ENCODE data around the gene WDR91.
A peak's percentile ranks its signal among the peaks of the same experiment; 100 is the strongest.
"Not testable (repeated sequence)": the region's sequence is repeated elsewhere in the genome, so short reads cannot be mapped to it uniquely, and the experiment has no call there.

The WDR91 gene

GRCh38 chr7:135240441-135240840, 29.1 kb upstream of the WDR91 start:
- DNase-seq (ENCODE audit: low read depth): no peak
- no peak overlapping the region for H3K4me3 ChIP-seq (ENCODE audit: low read depth, low read length)
- TF ChIP-seq CTCF (IDR thresholded peaks at IDR 0.05; ENCODE audit: insufficient read depth, low read depth, low read length, missing control alignments): no peak

- DNase-seq (ENCODE audit: low read depth): no peak
- TF ChIP-seq CTCF (IDR thresholded peaks at IDR 0.05; ENCODE audit: insufficient read depth, low read depth, low read length, missing control alignments): no peak
- no peak overlapping the region for H3K4me3 ChIP-seq (ENCODE audit: low read depth, low read length)
These were observed 27.9 kb upstream of the WDR91 start for GRCh38 chr7:135239263-135239662.

DNA sequence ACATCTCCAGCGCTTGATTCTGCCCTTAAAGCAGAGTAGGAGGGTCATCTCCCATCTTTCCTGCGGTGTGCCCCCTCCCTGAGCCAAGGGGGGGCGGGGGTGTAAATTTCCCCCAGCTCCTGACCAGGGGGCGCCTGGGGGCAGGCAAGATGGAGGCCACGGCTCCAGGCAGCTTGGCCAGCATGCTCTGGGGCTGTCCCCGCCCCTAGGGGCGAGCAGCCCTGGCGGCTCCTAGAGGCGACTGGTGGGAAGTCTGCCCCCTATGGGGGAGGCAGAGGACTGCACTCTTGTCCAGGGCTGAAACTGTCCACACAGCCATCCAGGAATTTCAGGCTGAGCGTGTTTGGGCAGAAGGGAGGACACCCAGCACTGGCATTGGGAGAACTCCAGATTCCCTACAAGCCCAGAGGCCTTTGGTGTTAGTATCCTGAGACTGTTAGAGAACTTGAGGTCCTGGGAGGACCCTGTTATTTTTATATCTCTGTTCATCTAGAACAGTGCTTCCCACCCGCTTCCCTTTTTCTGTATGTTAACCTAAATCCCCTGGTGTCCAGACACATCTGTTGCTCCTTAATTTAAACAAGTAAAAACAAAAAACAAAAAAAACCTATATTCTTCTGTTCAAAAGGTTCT, 26.9 kb upstream of the WDR91 start:
- DNase-seq (ENCODE audit: low read depth): peak; percentile 17
- H3K4me3 ChIP-seq (ENCODE audit: low read depth, low read length): no peak overlapping the region
- peak; percentile 61 for TF ChIP-seq CTCF (IDR thresholded peaks at IDR 0.05; ENCODE audit: insufficient read depth, low read depth, low read length, missing control alignments)

DNA sequence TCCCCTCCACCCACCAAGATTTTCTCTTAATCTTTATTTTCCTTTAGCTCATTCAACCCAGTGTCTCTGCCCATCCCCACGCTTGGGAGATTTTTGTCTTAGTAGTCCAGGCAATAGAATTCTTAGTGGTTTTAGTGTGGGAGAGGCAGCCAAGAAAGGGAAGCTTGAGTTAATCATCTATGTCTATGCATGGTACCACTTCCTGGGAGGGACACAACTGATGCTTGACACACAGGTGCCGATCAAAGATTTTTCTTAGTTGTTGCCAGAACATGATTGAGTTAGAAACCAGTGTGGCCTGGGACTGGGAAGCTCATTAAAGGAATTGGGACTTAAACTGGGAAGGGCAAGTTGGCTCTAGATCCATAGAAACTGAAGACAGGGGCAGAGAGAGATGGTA, 25.4 kb upstream of the WDR91 start:
- TF ChIP-seq CTCF (IDR thresholded peaks at IDR 0.05; ENCODE audit: insufficient read depth, low read depth, low read length, missing control alignments): no peak
- DNase-seq (ENCODE audit: low read depth): no peak
- H3K4me3 ChIP-seq (ENCODE audit: low read depth, low read length): no peak overlapping the region

DNA sequence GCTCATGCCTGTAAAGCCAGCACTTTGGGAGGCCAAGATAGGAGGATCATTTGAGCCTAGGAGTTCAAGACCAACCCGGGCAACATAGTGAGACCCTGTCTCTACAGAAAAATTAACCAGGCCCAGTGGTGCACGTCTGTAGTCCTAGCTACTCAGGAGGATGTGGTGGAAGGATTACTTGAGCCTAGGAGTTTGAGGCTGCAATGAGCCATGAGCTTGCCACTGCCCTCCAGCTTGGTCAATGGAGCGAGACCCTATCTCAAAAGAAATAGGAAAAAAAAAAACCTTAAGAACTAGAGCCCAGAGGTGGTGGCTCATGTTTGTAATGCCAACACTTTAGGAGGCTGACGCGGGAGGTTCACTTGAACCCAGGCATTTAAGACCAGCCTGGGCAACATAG, 24.5 kb upstream of the WDR91 start:
- DNase-seq (ENCODE audit: low read depth): no peak
- TF ChIP-seq CTCF (IDR thresholded peaks at IDR 0.05; ENCODE audit: insufficient read depth, low read depth, low read length, missing control alignments): no peak
- no peak overlapping the region for H3K4me3 ChIP-seq (ENCODE audit: low read depth, low read length)

GRCh38 chr7:135234727-135235126, 23.4 kb upstream of the WDR91 start:
- TF ChIP-seq CTCF (IDR thresholded peaks at IDR 0.05; ENCODE audit: insufficient read depth, low read depth, low read length, missing control alignments): no peak
- no peak for DNase-seq (ENCODE audit: low read depth)

GRCh38 chr7:135234095-135234494, 22.8 kb upstream of the WDR91 start:
- H3K4me3 ChIP-seq (ENCODE audit: low read depth, low read length); DNase-seq (ENCODE audit: low read depth): not testable (repeated sequence)

More at GRCh38 chr7:135234727-135235126, 23.4 kb upstream of the WDR91 start:
- H3K4me3 ChIP-seq (ENCODE audit: low read depth, low read length): no peak overlapping the region
